Astrocyte of the cerebellum (primary cell): ENCODE results near the gene HAO1.

Source experiments
- DNase-seq: peaks from one replicate; pipeline ENCODE4 v3.0.0-alpha.2; 2011; ENCODE audit warnings: low read depth
- H3K4me3 ChIP-seq: 2 replicates; pipeline ENCODE4 v1.5.1; 2011; ENCODE audit warnings: mild to moderate bottlenecking, low read depth, low read length, moderate library complexity
- in situ Hi-C: cut with HindIII; loops from 2 replicates; pipeline ENCODE4 v1.10.0; 2017; ENCODE audit warnings: low sequenced_read_pairs
- TF ChIP-seq, protein P1 (sequence below): IDR thresholded peaks from 2 replicates; pipeline ENCODE4 v1.5.1; 2012; ENCODE audit warnings: low read length, low read depth, moderate library complexity, mild to moderate bottlenecking; ENCODE audit errors: missing control alignments

Gene HAO1

DNA sequence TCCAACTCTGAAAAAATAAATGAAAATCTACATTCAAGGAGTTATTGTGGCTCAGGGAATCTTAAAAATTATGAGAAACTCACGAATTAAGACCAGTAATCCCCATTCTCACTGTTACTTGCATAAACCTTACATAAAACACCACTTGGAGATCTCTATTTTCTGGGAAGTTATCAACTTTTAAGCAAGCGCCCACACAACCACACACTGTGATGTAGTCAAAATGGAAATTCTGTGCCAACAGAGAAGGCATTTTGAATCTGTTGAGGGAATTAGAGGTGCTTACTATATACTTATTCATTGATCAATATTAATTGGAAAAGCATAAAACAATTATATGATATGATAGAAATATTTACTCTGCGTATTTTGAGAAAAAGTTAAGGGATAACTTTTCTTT, 58.7 kb downstream of the HAO1 start:
- in situ Hi-C loops, result no loop called here
- DNase-seq, result no peak
- TF ChIP-seq, protein P1, sequence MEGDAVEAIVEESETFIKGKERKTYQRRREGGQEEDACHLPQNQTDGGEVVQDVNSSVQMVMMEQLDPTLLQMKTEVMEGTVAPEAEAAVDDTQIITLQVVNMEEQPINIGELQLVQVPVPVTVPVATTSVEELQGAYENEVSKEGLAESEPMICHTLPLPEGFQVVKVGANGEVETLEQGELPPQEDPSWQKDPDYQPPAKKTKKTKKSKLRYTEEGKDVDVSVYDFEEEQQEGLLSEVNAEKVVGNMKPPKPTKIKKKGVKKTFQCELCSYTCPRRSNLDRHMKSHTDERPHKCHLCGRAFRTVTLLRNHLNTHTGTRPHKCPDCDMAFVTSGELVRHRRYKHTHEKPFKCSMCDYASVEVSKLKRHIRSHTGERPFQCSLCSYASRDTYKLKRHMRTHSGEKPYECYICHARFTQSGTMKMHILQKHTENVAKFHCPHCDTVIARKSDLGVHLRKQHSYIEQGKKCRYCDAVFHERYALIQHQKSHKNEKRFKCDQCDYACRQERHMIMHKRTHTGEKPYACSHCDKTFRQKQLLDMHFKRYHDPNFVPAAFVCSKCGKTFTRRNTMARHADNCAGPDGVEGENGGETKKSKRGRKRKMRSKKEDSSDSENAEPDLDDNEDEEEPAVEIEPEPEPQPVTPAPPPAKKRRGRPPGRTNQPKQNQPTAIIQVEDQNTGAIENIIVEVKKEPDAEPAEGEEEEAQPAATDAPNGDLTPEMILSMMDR, result no peak
- no peak overlapping the region for H3K4me3 ChIP-seq

DNA sequence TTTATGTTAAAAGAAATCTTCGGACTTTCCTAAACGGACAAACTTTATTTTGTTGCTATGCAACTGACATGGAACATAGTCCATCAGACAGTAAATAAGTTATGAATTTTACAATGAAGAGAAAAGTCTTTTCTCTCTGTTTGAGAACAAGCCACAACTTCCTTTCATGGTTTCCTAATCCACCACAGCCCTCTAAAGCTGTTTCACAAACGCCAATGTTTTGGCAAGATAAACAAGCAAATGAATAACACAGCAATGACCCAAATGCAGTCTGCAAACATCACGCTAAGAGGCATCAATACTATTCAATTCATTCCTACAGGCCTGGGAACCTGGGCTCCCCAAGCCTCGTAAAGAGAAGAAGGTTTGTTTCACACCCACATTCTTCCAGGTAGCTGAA, 60.4 kb downstream of the HAO1 start:
- TF ChIP-seq, protein P1, result no peak
- no peak overlapping the region for H3K4me3 ChIP-seq
- in situ Hi-C loops, result no loop called here
- DNase-seq, result peak; percentile 33

DNA sequence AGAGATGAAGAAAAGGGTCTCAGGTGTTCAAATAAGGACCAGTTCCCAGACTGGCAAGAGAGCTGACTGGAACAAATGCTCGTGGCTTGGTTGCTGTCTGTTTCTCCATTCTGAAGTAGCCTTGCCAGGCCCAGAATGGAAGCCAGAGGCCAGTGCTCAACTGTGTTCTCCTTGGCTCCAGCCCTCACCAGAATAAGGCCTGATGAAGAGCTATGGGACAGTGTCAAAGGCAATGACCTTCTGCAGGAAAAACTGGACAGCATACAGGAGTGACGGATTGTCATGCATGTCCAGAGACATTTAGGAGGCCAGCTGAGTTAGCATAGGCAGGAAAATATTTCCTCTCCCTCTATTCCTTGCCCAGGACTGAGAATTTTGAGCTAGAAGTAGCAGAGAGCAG, 72.2 kb downstream of the HAO1 start:
- no peak for DNase-seq
- no peak overlapping the region for H3K4me3 ChIP-seq
- TF ChIP-seq, protein P1, result no peak
- in situ Hi-C loops, result no loop called here

DNA sequence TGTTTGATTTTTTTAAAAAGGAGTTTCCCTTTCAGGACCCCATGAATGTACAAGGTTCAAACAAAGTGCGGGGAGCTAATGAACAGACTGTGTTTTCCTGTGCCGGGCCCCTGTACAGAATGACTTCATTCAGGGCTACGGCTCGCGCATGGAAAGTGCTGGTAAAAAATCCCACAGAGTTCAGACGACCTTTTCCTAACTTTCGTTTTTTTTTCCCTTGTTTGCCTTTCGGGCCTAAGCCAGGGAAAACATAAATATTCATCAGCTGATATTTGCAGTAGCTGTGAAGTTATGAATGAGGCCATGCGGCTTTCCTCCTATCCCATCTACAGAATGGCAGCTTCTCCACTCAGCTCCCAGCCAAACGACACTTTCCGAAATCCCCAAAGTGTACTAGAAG, 74.0 kb downstream of the HAO1 start:
- DNase-seq, result no peak
- in situ Hi-C loops, result no loop called here

DNA sequence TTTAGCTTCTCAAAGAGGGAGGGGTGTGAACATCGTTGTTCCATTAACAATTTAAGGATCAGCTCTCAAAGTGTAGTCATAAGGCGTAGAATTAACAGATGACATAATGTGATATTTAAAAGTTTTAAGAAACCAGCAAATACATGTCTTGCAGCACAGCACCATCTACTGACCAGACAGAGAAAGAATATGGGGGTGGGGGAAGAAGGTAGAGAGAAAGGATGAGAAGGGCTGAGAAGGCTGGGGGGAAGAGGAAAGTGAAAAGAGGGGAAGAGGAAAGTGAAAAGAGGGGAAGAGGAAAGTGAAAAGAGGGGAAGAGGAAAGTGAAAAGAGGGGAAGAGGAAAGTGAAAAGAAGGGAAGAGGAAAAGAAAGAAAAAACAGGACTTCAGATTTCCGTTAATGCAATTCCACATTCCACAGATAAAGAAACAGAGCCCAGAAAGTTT, 80.9 kb downstream of the HAO1 start:
- in situ Hi-C loops, result no loop called here
- peak; percentile 57 for DNase-seq
- no peak overlapping the region for H3K4me3 ChIP-seq
- TF ChIP-seq, protein P1, result peak; percentile 68

More for the DNA sequence above, 74.0 kb downstream of the HAO1 start:
- H3K4me3 ChIP-seq, result no peak overlapping the region
- TF ChIP-seq, protein P1, result no peak

DNA sequence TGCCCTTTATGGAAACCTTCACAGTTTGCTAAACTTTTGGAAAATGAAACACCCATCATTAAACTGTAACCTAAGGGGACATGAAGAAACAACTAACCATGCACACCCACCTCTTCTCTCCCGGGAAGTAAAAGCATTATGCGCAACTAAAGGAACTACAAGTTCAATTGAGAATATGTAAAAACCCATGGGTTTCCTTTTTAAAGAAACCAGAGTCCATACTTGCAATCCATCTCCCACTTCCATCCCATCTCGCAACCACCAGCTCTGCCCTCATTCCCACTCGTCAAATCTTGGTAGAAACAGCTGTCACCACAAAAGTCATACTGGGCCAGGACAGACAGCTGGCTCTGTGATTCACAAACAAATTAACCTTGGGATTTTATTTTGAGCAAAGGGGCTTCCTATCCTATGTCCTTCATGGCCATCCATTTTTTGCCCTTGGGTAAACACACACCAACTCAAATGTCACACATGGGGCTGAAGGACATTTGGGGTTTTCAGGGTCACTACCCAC, 81.5 kb downstream of the HAO1 start:
- no peak for DNase-seq
- TF ChIP-seq, protein P1, result no peak
- in situ Hi-C loops, result no loop called here
- no peak overlapping the region for H3K4me3 ChIP-seq

DNA sequence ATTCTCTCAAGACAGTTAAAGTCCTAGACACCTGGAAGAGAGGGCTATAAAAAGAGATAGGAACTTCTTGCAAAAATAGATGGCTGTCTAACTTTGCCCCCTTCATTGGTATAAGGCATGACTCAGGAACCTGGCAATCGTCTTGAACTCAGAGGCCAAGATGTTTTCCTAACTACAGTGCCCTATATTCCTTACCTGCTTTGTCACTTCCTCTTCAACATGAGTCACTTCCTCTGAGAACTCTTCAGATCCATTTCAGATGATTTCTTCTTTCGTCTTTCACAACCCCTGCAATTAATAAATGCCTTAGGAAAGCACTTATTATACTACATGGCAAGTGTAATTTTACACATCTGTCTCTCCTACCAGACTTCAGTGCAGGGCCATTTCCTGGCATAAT, 83.5 kb downstream of the HAO1 start:
- DNase-seq, result no peak
- TF ChIP-seq, protein P1, result no peak
- in situ Hi-C loops, result no loop called here
- no peak overlapping the region for H3K4me3 ChIP-seq
